WERI-Rb-1 (cell line): Measurements from ENCODE around the gene NID1.
"Not testable (repeated sequence)": the region's sequence is repeated elsewhere in the genome, so short reads cannot be mapped to it uniquely, and the experiment has no call there.

Experiments used
- DNase-seq: peaks from one replicate; pipeline ENCODE4 v3.0.0-alpha.2; 2020
- H3K27ac ChIP-seq: fragments of 250-450 bp; sonication (Bioruptor Pico); 2 replicates; pipeline ENCODE4 v1.5.1; 2020; ENCODE audit warnings: mild to moderate bottlenecking, moderate library complexity
- H3K27me3 ChIP-seq: fragments of 250-450 bp; sonication (Bioruptor Pico); 2 replicates; pipeline ENCODE4 v1.5.1; 2021; ENCODE audit warnings: mild to moderate bottlenecking, low read depth, moderate library complexity; ENCODE audit not compliant: insufficient read depth, severe bottlenecking
- H3K36me3 ChIP-seq: fragments of 250-450 bp; sonication (Bioruptor Pico); 2 replicates; pipeline ENCODE4 v1.5.1; 2020; ENCODE audit warnings: mild to moderate bottlenecking, moderate library complexity
- H3K4me3 ChIP-seq: 2 replicates; pipeline ENCODE4 v1.5.1; 2011; ENCODE audit warnings: low read depth, mild to moderate bottlenecking, control low read depth, low read length
- H3K9me3 ChIP-seq: fragments of 250-450 bp; sonication (Bioruptor Pico); 2 replicates; pipeline ENCODE4 v1.5.1; 2021; ENCODE audit warnings: mild to moderate bottlenecking, moderate library complexity; ENCODE audit not compliant: severe bottlenecking
- CTCF ChIP-seq: IDR thresholded peaks from 2 replicates; pipeline ENCODE4 v1.5.1; 2011; ENCODE audit warnings: low read depth, mild to moderate bottlenecking, control low read depth, inconsistent platforms, low read length

Gene NID1

GRCh38 chr1:236009857-236010256, 55.0 kb downstream of the NID1 start:
- Histone ChIP-seq H3K36me3 (no peaks in the 10 kb centered on the region), H3K9me3 (no peaks in the 10 kb centered on the region), H3K4me3 (no peak overlapping the region), H3K27me3 (no peaks in the 10 kb centered on the region), H3K27ac (no peak overlapping the region)
- DNase-seq: no peak
- TF ChIP-seq CTCF: no peak

- H3K27me3 ChIP-seq: no peaks in the 10 kb centered on the region
- H3K36me3 ChIP-seq: no peaks in the 10 kb centered on the region
- no peak for TF ChIP-seq CTCF
- no peaks in the 10 kb centered on the region for H3K9me3 ChIP-seq
- H3K27ac ChIP-seq: no peak overlapping the region
- DNase-seq: no peak
- no peak overlapping the region for H3K4me3 ChIP-seq
Observed at GRCh38 chr1:236009191-236009590, 55.7 kb downstream of the NID1 start.

GRCh38 chr1:236007781-236008180, 57.1 kb downstream of the NID1 start:
- H3K27me3 ChIP-seq: no peaks in the 10 kb centered on the region
- H3K9me3 ChIP-seq: no peaks in the 10 kb centered on the region
- no peak for TF ChIP-seq CTCF
- H3K27ac ChIP-seq: no peak overlapping the region
- no peak for DNase-seq
- H3K36me3 ChIP-seq: no peaks in the 10 kb centered on the region
- no peak overlapping the region for H3K4me3 ChIP-seq

GRCh38 chr1:236003058-236003457, 61.8 kb downstream of the NID1 start:
- not testable (repeated sequence) for H3K9me3 ChIP-seq, H3K36me3 ChIP-seq, H3K4me3 ChIP-seq, H3K27me3 ChIP-seq, H3K27ac ChIP-seq, DNase-seq

- no peak overlapping the region for H3K27ac ChIP-seq
- DNase-seq: no peak
- no peaks in the 10 kb centered on the region for H3K36me3 ChIP-seq
- H3K27me3 ChIP-seq: no peaks in the 10 kb centered on the region
- no peaks in the 10 kb centered on the region for H3K9me3 ChIP-seq
- TF ChIP-seq CTCF: no peak
- no peak overlapping the region for H3K4me3 ChIP-seq
Observed at GRCh38 chr1:236002572-236002971, 62.3 kb downstream of the NID1 start.

- H3K36me3 ChIP-seq: no peaks in the 10 kb centered on the region
- no peaks in the 10 kb centered on the region for H3K9me3 ChIP-seq
- no peak overlapping the region for H3K4me3 ChIP-seq
- DNase-seq: peak; percentile 19
- H3K27ac ChIP-seq: no peak overlapping the region
- no peak for TF ChIP-seq CTCF
- no peaks in the 10 kb centered on the region for H3K27me3 ChIP-seq
Observed at GRCh38 chr1:236002025-236002390, 62.9 kb downstream of the NID1 start.
